Tibial nerve (tissue), 4 donors: ENCODE measurements around the gene LRPAP1.

Experiments
- CTCF ChIP-seq, 5 experiments: fragments of 200-600 bp in 3 of 5; fragments of 450-650 bp in 2 of 5; sonication (generic) in 3 of 5; IDR thresholded peaks; one replicate each; pipeline ENCODE4 v1.5.1; 2016 to 2019; ENCODE audit warnings: antibody characterized with exemption in 5 of 5, mild to moderate bottlenecking in 3 of 5, moderate library complexity in 2 of 5
- EP300 ChIP-seq, 2 donors: sonication (generic); formaldehyde crosslinking; IDR thresholded peaks; one replicate each; pipeline ENCODE4 v1.6.1; 2017; ENCODE audit warnings: antibody characterized with exemption in 2 of 2, mild to moderate bottlenecking in 1 of 2
- POLR2A ChIP-seq, 2 donors: fragments of 450-650 bp; IDR thresholded peaks; one replicate each; pipeline ENCODE4 v1.6.1; 2017; ENCODE audit warnings: antibody characterized with exemption in 2 of 2, mild to moderate bottlenecking in 2 of 2, moderate library complexity in 2 of 2

- TF ChIP-seq POLR2A (IDR thresholded peaks at IDR 0.05) (no peak), CTCF (IDR thresholded peaks at IDR 0.05) (no peak), EP300 (IDR thresholded peaks at IDR 0.05) (no peak)
These were observed 23.7 kb downstream of the LRPAP1 start for GRCh38 chr4:3508542-3508941.
